ENCODE data around the gene TMSB10.

- TF ChIP-seq, protein P1, sequence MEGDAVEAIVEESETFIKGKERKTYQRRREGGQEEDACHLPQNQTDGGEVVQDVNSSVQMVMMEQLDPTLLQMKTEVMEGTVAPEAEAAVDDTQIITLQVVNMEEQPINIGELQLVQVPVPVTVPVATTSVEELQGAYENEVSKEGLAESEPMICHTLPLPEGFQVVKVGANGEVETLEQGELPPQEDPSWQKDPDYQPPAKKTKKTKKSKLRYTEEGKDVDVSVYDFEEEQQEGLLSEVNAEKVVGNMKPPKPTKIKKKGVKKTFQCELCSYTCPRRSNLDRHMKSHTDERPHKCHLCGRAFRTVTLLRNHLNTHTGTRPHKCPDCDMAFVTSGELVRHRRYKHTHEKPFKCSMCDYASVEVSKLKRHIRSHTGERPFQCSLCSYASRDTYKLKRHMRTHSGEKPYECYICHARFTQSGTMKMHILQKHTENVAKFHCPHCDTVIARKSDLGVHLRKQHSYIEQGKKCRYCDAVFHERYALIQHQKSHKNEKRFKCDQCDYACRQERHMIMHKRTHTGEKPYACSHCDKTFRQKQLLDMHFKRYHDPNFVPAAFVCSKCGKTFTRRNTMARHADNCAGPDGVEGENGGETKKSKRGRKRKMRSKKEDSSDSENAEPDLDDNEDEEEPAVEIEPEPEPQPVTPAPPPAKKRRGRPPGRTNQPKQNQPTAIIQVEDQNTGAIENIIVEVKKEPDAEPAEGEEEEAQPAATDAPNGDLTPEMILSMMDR (IDR thresholded peaks at IDR 0.05; ENCODE audit: poor library complexity): no peak
- TF ChIP-seq EZH2 (IDR thresholded peaks at IDR 0.05; ENCODE audit: borderline replicate concordance) (no peak), EZH2phosphoT487 (IDR thresholded peaks at IDR 0.05; ENCODE audit: low read depth, severe bottlenecking, unreplicated experiment) (no peak)
These were observed 16.1 kb upstream of the TMSB10 start for GRCh38 chr2:84889332-84889731.
